OCI-LY7 (cell line): ENCODE data around the gene CDX1. TPM values are rescaled to one million over a fixed set of nuclear protein-coding genes. Genes with fewer than 3 reads are reported as not detected.

Experiments
- BruUV-seq: library from RNA; stranded (reverse); fragments of 400-500 nt; replicated peaks from 2 replicates; lab custom pipeline; 2021; lab: Mats Ljungman, UMichigan
- CTCF ChIA-PET: fragments of 300-600 bp; sonication (Branson Sonifier 250); formaldehyde crosslinking; loops from one replicate; lab custom pipeline; 2022; ENCODE audit warnings: antibody characterized with exemption; ENCODE audit not compliant: unreplicated experiment; lab: Charles Lee
- POLR2A ChIA-PET: fragments of 300-600 bp; sonication (Branson Sonifier 250); formaldehyde crosslinking; loops from one replicate; lab custom pipeline; 2022; ENCODE audit warnings: antibody characterized with exemption; lab: Charles Lee
- DNase-seq: peaks from one replicate; pipeline ENCODE4 v3.0.0-alpha.2; 2015; ENCODE audit warnings: low spot score
- H2AFZ ChIP-seq: fragments of 200-600 bp; sonication (generic), shearing (Covaris generic); 2 replicates; pipeline ENCODE4 v1.6.1; 2014; ENCODE audit warnings: mild to moderate bottlenecking, antibody characterized with exemption, low read length, moderate library complexity
- H3K27ac ChIP-seq: fragments of 200-600 bp; sonication (generic); 2 replicates; pipeline ENCODE4 v1.5.1; 2014; ENCODE audit warnings: mixed run types, low read depth, mild to moderate bottlenecking, moderate library complexity, low read length, inconsistent platforms; ENCODE audit not compliant: poor library complexity, severe bottlenecking
- H3K36me3 ChIP-seq: fragments of 200-600 bp; sonication (generic); 2 replicates; pipeline ENCODE4 v1.6.1; 2014; ENCODE audit warnings: mild to moderate bottlenecking, antibody characterized with exemption, low read length, moderate library complexity, mixed read lengths; ENCODE audit not compliant: insufficient read depth
- H3K4me1 ChIP-seq: fragments of 200-600 bp; sonication (generic); 2 replicates; pipeline ENCODE4 v1.5.1; 2014; ENCODE audit warnings: mild to moderate bottlenecking, low read length; ENCODE audit not compliant: insufficient read depth, poor library complexity, severe bottlenecking
- H3K4me2 ChIP-seq: fragments of 200-600 bp; sonication (generic); 2 replicates; pipeline ENCODE4 v1.6.1; 2014; ENCODE audit warnings: mild to moderate bottlenecking, low read length
- H3K4me3 ChIP-seq: fragments of 200-600 bp; sonication (generic); 2 replicates; pipeline ENCODE4 v1.5.1; 2014; ENCODE audit warnings: mild to moderate bottlenecking, low read depth, low read length; ENCODE audit not compliant: poor library complexity, severe bottlenecking
- H3K79me2 ChIP-seq: fragments of 200-600 bp; sonication (generic); 2 replicates; pipeline ENCODE4 v1.6.1; 2016; ENCODE audit warnings: low read depth, mild to moderate bottlenecking, low read length, moderate library complexity, mixed read lengths; ENCODE audit not compliant: insufficient read depth
- H3K9me2 ChIP-seq: fragments of 200-600 bp; sonication (generic); 2 replicates; pipeline ENCODE4 v1.6.1; 2016; ENCODE audit warnings: mild to moderate bottlenecking, low read length, mixed read lengths; ENCODE audit not compliant: insufficient read depth
- H3K9me3 ChIP-seq: fragments of 200-600 bp; sonication (generic); 2 replicates; pipeline ENCODE4 v1.6.1; 2014; ENCODE audit warnings: mild to moderate bottlenecking, mixed run types, low read length, mixed read lengths
- H4K20me1 ChIP-seq: fragments of 200-600 bp; sonication (generic); 2 replicates; pipeline ENCODE4 v1.6.1; 2014; ENCODE audit warnings: mild to moderate bottlenecking, antibody characterized with exemption, low read length, moderate library complexity, mixed read lengths; ENCODE audit not compliant: insufficient read depth
- CTCF ChIP-seq: fragments of 200-600 bp; sonication (generic); conservative IDR thresholded peaks from 2 replicates; pipeline ENCODE4 v1.5.1; 2014; ENCODE audit warnings: mild to moderate bottlenecking, antibody characterized with exemption, low read length, moderate library complexity, mixed read lengths
- EZH2phosphoT487 ChIP-seq: fragments of 200-600 bp; sonication (generic); IDR thresholded peaks from 2 replicates; pipeline ENCODE4 v1.6.1; 2018; ENCODE audit warnings: low read depth, borderline replicate concordance, mild to moderate bottlenecking, mixed run types, antibody characterized with exemption, low read length, moderate library complexity, mixed read lengths
- intact Hi-C: fragments of 100-400 bp; cut with micrococcal nuclease; formaldehyde crosslinking; loops from one replicate; pipeline ENCODE4 v1.10.0; 2022; ENCODE audit not compliant: unreplicated experiment
- total RNA-seq, 2 experiments: library from RNA; depleted of rRNA in 1 of 2; stranded (reverse); fragments of >200 nt in 1 of 2; shearing (Covaris generic) in 1 of 2; gene quantifications; 2 replicates each; pipeline ENCODE4 v1.2.3, GENCODE V29; 2014 to 2022

CDX1 gene
- total RNA-seq, 2 experiments from 2014 or later: not detected

- no peak overlapping the region for H3K4me2 ChIP-seq
- H3K4me3 ChIP-seq: no peak overlapping the region
- no peaks in the 10 kb centered on the region for H3K9me3 ChIP-seq
- no peaks in the 10 kb centered on the region for H3K4me1 ChIP-seq
- H3K36me3 ChIP-seq: no peaks in the 10 kb centered on the region
- BruUV-seq: no TSS peak
- H2AFZ ChIP-seq: no peak overlapping the region
- H3K27ac ChIP-seq: no peak overlapping the region
- no peak for TF ChIP-seq CTCF
- no peak for TF ChIP-seq EZH2phosphoT487
- no peaks in the 10 kb centered on the region for H4K20me1 ChIP-seq
- intact Hi-C loops: no loop called here
- CTCF ChIA-PET: interaction anchor here (0.6 kb wide), 2 partner anchors 131 to 216 kb away, joined by 3 to 9 read pairs; no protein-coding TSS in a partner anchor
- no peak for DNase-seq
- H3K79me2 ChIP-seq: no peaks in the 10 kb centered on the region
- no peaks in the 10 kb centered on the region for H3K9me2 ChIP-seq
- POLR2A ChIA-PET: no interaction called here
Measured at GRCh38 chr5:150142959-150143349, 23.6 kb upstream of the CDX1 start.

- Histone ChIP-seq H3K27ac (no peak overlapping the region), H3K9me3 (no peaks in the 10 kb centered on the region), H3K9me2 (no peaks in the 10 kb centered on the region), H3K79me2 (no peaks in the 10 kb centered on the region), H3K4me1 (no peaks in the 10 kb centered on the region), H3K4me3 (no peak overlapping the region), H2AFZ (no peak overlapping the region), H3K36me3 (no peaks in the 10 kb centered on the region), H3K4me2 (no peak overlapping the region), H4K20me1 (no peaks in the 10 kb centered on the region)
- intact Hi-C loops: no loop called here
- CTCF ChIA-PET: interaction anchor here (0.6 kb wide), 2 partner anchors 130 to 215 kb away, joined by 3 to 9 read pairs; no protein-coding TSS in a partner anchor
- no TSS peak for BruUV-seq
- POLR2A ChIA-PET: no interaction called here
- DNase-seq: no peak
- TF ChIP-seq EZH2phosphoT487 (no peak), CTCF (no peak)
Measured at GRCh38 chr5:150143350-150144245, 23.0 kb upstream of the CDX1 start.

GRCh38 chr5:150144246-150144801 lies 22.3 kb upstream of the CDX1 start:
- intact Hi-C loops: no loop called here
- Histone ChIP-seq H2AFZ (no peak overlapping the region), H3K9me3 (no peaks in the 10 kb centered on the region), H4K20me1 (no peaks in the 10 kb centered on the region), H3K79me2 (no peaks in the 10 kb centered on the region), H3K9me2 (no peaks in the 10 kb centered on the region), H3K4me2 (no peak overlapping the region), H3K4me3 (no peak overlapping the region), H3K36me3 (no peaks in the 10 kb centered on the region), H3K4me1 (no peaks in the 10 kb centered on the region), H3K27ac (no peak overlapping the region)
- ChIA-PET CTCF (no interaction called here), POLR2A (interaction anchor here (1.5 kb wide), 1 partner anchor 10 kb away, joined by 7 read pairs; no protein-coding TSS in a partner anchor)
- BruUV-seq: no TSS peak
- no peak for DNase-seq
- TF ChIP-seq CTCF (no peak), EZH2phosphoT487 (no peak)
